Endothelial cell (in vitro differentiated cells): ENCODE data around the gene GCGR. TPM values are rescaled to one million over a fixed set of nuclear protein-coding genes. Genes with fewer than 3 reads are reported as not detected.

Experiments
- DNase-seq: peaks from one replicate; pipeline ENCODE4 v3.0.0; 2021; ENCODE audit warnings: low spot score
- H3K27ac Mint-ChIP-seq: one replicate; pipeline ENCODE4 v1.8.0; 2021; ENCODE audit warnings: mixed read lengths, inconsistent platforms; ENCODE audit not compliant: unreplicated experiment
- H3K27me3 Mint-ChIP-seq: one replicate; pipeline ENCODE4 v1.8.0; 2021; ENCODE audit warnings: mild to moderate bottlenecking, moderate library complexity, mixed read lengths, inconsistent platforms; ENCODE audit not compliant: unreplicated experiment
- H3K36me3 Mint-ChIP-seq: one replicate; pipeline ENCODE4 v1.8.0; 2021; ENCODE audit warnings: mild to moderate bottlenecking, low read depth, mixed read lengths, inconsistent platforms; ENCODE audit not compliant: unreplicated experiment
- H3K4me1 Mint-ChIP-seq: one replicate; pipeline ENCODE4 v1.8.0; 2021; ENCODE audit warnings: mild to moderate bottlenecking, mixed read lengths, inconsistent platforms; ENCODE audit not compliant: unreplicated experiment
- H3K4me3 Mint-ChIP-seq: one replicate; pipeline ENCODE4 v1.8.0; 2021; ENCODE audit warnings: mild to moderate bottlenecking, mixed read lengths, inconsistent platforms; ENCODE audit not compliant: unreplicated experiment
- H3K9me3 Mint-ChIP-seq: one replicate; pipeline ENCODE4 v1.8.0; 2021; ENCODE audit warnings: mixed read lengths, inconsistent platforms; ENCODE audit not compliant: unreplicated experiment
- total RNA-seq: library from RNA; stranded (reverse); fragmentation: NEBNext Ultra II Directional; extraction: Animal tissue kit (Norgen Biotek cat#: 25700); gene quantifications from one replicate; pipeline ENCODE4 v1.2.1, GENCODE V29; 2021; ENCODE audit not compliant: unreplicated experiment
- TF ChIP-seq, protein P1 (sequence below): fragments of 200-600 bp; sonication (generic); IDR thresholded peaks from one replicate; pipeline ENCODE4 v1.5.0; 2021; ENCODE audit warnings: antibody characterized with exemption; ENCODE audit not compliant: unreplicated experiment

GCGR gene
- total RNA-seq, 1 donor from 2014 or later, result not detected

DNA sequence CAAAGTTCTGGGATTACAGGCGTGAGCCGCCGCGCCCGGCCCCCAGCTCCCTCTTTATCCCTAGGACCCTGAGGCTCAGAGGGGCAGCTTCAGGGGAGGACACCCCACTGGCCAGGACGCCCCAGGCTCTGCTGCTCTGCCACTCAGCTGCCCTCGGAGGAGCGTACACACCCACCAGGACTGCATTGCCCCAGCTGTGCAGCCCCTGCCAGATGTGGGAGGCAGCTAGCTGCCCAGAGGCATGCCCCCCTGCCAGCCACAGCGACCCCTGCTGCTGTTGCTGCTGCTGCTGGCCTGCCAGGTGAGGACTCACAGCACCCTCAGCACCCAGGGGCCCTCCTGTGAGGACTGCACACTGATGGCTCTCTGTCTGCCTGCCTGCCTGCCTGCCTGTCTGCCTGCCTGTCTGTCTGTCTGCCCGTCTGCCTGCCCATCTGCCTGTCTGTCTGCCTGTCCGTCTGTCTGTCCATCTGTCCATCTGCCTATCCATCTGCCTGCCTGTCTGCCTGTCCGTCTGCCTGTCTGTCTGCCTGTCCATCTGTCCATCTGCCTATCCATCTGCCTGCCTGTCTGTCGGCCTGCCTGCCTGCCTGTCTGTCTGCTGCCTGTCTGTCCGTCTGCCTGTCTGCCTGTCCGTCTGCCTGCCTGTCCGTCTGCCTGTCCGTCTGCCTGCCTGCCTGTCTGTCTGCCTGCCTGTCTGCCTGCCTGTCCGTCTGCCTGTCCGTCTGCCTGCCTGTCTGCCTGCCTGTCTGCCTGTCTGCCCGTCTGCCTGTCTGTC is 5.0 kb downstream of the GCGR start:
- peaks cover 11% of the 10 kb centered on the region for H3K27me3 Mint-ChIP-seq
- H3K36me3 Mint-ChIP-seq, result peaks cover 8% of the 10 kb centered on the region
- no peak for DNase-seq
- no peaks in the 10 kb centered on the region for H3K4me1 Mint-ChIP-seq
- H3K27ac Mint-ChIP-seq, result peak overlapping the region; percentile 80
- TF ChIP-seq, protein P1, sequence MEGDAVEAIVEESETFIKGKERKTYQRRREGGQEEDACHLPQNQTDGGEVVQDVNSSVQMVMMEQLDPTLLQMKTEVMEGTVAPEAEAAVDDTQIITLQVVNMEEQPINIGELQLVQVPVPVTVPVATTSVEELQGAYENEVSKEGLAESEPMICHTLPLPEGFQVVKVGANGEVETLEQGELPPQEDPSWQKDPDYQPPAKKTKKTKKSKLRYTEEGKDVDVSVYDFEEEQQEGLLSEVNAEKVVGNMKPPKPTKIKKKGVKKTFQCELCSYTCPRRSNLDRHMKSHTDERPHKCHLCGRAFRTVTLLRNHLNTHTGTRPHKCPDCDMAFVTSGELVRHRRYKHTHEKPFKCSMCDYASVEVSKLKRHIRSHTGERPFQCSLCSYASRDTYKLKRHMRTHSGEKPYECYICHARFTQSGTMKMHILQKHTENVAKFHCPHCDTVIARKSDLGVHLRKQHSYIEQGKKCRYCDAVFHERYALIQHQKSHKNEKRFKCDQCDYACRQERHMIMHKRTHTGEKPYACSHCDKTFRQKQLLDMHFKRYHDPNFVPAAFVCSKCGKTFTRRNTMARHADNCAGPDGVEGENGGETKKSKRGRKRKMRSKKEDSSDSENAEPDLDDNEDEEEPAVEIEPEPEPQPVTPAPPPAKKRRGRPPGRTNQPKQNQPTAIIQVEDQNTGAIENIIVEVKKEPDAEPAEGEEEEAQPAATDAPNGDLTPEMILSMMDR, result no peak
- H3K9me3 Mint-ChIP-seq, result no peaks in the 10 kb centered on the region
- peak overlapping the region; percentile 56 for H3K4me3 Mint-ChIP-seq

DNA sequence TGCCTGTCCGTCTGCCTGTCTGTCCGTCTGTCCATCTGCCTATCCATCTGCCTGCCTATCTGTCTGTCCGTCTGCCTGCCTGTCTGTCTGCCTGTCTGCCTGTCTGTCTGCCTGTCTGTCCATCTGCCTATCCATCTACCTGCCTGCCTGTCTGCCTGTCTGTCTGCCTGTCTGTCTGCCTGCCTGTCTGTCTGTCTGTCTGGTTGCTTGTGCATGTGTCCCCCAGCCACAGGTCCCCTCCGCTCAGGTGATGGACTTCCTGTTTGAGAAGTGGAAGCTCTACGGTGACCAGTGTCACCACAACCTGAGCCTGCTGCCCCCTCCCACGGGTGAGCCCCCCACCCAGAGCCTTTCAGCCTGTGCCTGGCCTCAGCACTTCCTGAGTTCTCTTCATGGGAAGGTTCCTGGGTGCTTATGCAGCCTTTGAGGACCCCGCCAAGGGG is 5.6 kb downstream of the GCGR start:
- H3K36me3 Mint-ChIP-seq, result peaks cover 8% of the 10 kb centered on the region
- H3K4me3 Mint-ChIP-seq, result peak overlapping the region; percentile 56
- TF ChIP-seq, protein P1, result no peak
- H3K27ac Mint-ChIP-seq, result peak overlapping the region; percentile 80
- peaks cover 11% of the 10 kb centered on the region for H3K27me3 Mint-ChIP-seq
- no peak for DNase-seq
- no peaks in the 10 kb centered on the region for H3K4me1 Mint-ChIP-seq
- H3K9me3 Mint-ChIP-seq, result no peaks in the 10 kb centered on the region

DNA sequence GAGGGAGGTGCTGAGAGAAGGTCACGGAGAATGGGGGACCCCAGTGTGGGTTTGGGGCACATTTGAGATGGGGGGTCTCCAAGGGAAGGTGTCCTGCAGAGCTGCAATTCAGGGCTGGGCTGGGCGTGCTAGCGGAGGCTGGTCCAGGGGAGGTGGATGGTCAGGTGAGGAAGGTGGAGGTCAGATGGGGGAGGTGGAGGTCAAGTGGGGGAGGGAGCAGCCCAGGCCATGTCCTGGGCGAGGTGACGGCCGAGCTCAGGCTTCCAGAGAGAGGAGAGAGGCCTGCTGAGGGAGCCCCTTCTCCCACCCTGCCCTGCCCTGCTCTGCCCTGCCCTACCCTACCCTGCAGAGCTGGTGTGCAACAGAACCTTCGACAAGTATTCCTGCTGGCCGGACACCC is 6.5 kb downstream of the GCGR start:
- peaks cover 11% of the 10 kb centered on the region for H3K27me3 Mint-ChIP-seq
- no peaks in the 10 kb centered on the region for H3K4me1 Mint-ChIP-seq

DNA sequence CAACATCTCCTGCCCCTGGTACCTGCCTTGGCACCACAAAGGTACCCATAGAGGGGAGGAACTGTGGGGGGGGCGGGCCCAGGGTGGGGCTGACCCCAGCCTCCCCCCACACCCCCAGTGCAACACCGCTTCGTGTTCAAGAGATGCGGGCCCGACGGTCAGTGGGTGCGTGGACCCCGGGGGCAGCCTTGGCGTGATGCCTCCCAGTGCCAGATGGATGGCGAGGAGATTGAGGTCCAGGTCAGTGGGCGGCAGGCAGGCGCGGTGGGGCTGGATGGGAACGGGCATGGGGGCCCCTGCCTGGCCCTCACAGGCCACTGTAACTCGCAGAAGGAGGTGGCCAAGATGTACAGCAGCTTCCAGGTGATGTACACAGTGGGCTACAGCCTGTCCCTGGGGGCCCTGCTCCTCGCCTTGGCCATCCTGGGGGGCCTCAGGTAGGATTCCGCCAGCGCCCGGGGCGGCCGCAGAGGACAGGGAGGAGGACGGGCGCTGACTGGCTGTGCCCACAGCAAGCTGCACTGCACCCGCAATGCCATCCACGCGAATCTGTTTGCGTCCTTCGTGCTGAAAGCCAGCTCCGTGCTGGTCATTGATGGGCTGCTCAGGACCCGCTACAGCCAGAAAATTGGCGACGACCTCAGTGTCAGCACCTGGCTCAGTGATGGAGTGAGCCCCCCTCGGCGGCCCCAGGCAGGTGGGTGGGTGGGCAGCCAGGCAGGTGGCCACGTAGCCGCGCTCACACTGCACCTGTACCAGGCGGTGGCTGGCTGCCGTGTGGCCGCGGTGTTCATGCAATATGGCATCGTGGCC is 7.1 kb downstream of the GCGR start:
- H3K27me3 Mint-ChIP-seq, result peaks cover 11% of the 10 kb centered on the region
- TF ChIP-seq, protein P1, result no peak
- no peaks in the 10 kb centered on the region for H3K9me3 Mint-ChIP-seq
- H3K4me3 Mint-ChIP-seq, result no peak overlapping the region
- no peak for DNase-seq
- peaks cover 8% of the 10 kb centered on the region for H3K36me3 Mint-ChIP-seq
- H3K27ac Mint-ChIP-seq, result no peak overlapping the region
- no peaks in the 10 kb centered on the region for H3K4me1 Mint-ChIP-seq

More for the DNA sequence above, 6.5 kb downstream of the GCGR start:
- Mint-ChIP-seq H3K4me3 (no peak overlapping the region), H3K36me3 (peaks cover 8% of the 10 kb centered on the region), H3K27ac (no peak overlapping the region), H3K9me3 (no peaks in the 10 kb centered on the region)
- TF ChIP-seq, protein P1, result no peak
- no peak for DNase-seq
